Suprapubic skin (tissue), 4 donors: ENCODE data around the gene AGT. TPM values are rescaled to one million over a fixed set of nuclear protein-coding genes. Genes with fewer than 3 reads are reported as not detected.
"Not testable (repeated sequence)": the region's sequence is repeated elsewhere in the genome, so short reads cannot be mapped to it uniquely, and the experiment has no call there.

Experiments used
- DNase-seq, 2 donors: peaks; one replicate each; pipeline ENCODE4 v3.0.0-alpha.2; 2019; ENCODE audit warnings: low spot score in 2 of 2
- H3K27ac ChIP-seq: fragments of 200-600 bp; sonication (generic); one replicate; pipeline ENCODE4 v1.5.1; 2019
- H3K27me3 ChIP-seq: fragments of 200-600 bp; sonication (generic); one replicate; pipeline ENCODE4 v1.5.1; 2019
- H3K36me3 ChIP-seq: fragments of 200-600 bp; sonication (generic); one replicate; pipeline ENCODE4 v1.5.1; 2019
- H3K4me1 ChIP-seq: fragments of 200-600 bp; sonication (generic); one replicate; pipeline ENCODE4 v1.5.1; 2019
- H3K4me3 ChIP-seq: fragments of 200-600 bp; sonication (generic); one replicate; pipeline ENCODE4 v1.5.1; 2019; ENCODE audit warnings: mild to moderate bottlenecking
- H3K9me3 ChIP-seq: fragments of 200-600 bp; sonication (generic); one replicate; pipeline ENCODE4 v1.5.1; 2019
- EP300 ChIP-seq: sonication (generic); formaldehyde crosslinking; IDR thresholded peaks from one replicate; pipeline ENCODE4 v1.6.1; 2017; ENCODE audit warnings: antibody characterized with exemption
- POLR2A ChIP-seq, 2 donors: fragments of 450-650 bp; IDR thresholded peaks; one replicate each; pipeline ENCODE4 v1.6.1; 2017; ENCODE audit warnings: antibody characterized with exemption in 2 of 2, mild to moderate bottlenecking in 2 of 2, moderate library complexity in 2 of 2
- POLR2AphosphoS5 ChIP-seq, 3 donors: sonication (generic); formaldehyde crosslinking; IDR thresholded peaks; one replicate each; pipeline ENCODE4 v1.6.1; 2017; ENCODE audit warnings: antibody characterized with exemption in 3 of 3
- WGBS: methylation state at CpG from one replicate; pipeline ENCODE4 v1.1.5; 2018; 5-methylcytosine and 5-hydroxymethylcytosine counted together
- total RNA-seq, 4 donors: library from RNA; depleted of rRNA; stranded (reverse); fragments of >200 nt; gene quantifications; one replicate each; pipeline ENCODE4 v1.1.0, GENCODE V29; 2016
- TF ChIP-seq, protein P1 (sequence below), 2 donors: fragments of 200-600 bp in 1 of 2; fragments of 450-650 bp in 1 of 2; sonication (generic) in 1 of 2; IDR thresholded peaks; one replicate each; pipeline ENCODE4 v1.5.1; 2016 to 2019; ENCODE audit warnings: antibody characterized with exemption in 2 of 2, mild to moderate bottlenecking in 1 of 2, moderate library complexity in 1 of 2

AGT gene
- total RNA-seq, 4 donors from 2014 or later = 1.6 to 5.0 TPM; not detected in 2

DNA sequence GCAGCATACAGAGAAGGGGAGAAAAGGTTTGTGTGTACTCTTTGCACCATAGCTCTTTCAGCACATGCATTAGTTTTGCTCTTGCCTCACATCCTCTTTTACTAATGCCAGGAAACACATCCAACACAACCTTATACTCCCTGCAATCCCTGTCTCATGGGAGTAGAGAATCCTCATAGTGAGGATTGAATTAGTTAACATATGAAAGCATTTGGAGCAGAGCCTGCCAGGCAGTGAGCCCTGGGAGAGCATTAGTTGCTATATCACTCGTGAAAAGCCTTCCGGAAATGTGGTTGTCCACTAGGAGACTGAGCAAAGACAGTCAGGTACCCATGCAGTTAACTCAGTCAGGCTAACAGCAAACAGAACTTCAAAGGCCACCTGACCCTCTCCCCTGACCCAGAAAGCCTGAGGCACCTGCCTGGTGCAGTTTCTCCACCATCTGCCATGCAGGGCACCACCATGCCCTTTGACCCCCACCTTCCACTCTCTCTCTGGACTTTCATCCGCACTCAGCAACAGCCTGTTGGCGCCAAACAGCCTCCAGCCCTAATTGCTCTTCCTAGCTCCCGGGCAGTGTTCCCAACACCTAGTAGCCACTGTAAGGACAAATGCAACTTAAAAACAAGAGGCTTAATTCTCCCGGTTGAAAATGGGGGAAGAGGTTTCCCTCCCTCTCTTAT, 14.9 kb upstream of the AGT start:
- H3K9me3 ChIP-seq = no peaks in the 10 kb centered on the region
- H3K36me3 ChIP-seq = no peaks in the 10 kb centered on the region
- no peak overlapping the region for H3K4me3 ChIP-seq
- H3K27ac ChIP-seq = no peak overlapping the region
- H3K27me3 ChIP-seq = no peaks in the 10 kb centered on the region
- 51% methylated on average over 6 of the region's 6 CpGs for WGBS
- no peak for DNase-seq
- TF ChIP-seq EP300 (no peak), POLR2AphosphoS5 (IDR thresholded peaks at IDR 0.05) (no peak), POLR2A (IDR thresholded peaks at IDR 0.05) (no peak)
- TF ChIP-seq, protein P1, sequence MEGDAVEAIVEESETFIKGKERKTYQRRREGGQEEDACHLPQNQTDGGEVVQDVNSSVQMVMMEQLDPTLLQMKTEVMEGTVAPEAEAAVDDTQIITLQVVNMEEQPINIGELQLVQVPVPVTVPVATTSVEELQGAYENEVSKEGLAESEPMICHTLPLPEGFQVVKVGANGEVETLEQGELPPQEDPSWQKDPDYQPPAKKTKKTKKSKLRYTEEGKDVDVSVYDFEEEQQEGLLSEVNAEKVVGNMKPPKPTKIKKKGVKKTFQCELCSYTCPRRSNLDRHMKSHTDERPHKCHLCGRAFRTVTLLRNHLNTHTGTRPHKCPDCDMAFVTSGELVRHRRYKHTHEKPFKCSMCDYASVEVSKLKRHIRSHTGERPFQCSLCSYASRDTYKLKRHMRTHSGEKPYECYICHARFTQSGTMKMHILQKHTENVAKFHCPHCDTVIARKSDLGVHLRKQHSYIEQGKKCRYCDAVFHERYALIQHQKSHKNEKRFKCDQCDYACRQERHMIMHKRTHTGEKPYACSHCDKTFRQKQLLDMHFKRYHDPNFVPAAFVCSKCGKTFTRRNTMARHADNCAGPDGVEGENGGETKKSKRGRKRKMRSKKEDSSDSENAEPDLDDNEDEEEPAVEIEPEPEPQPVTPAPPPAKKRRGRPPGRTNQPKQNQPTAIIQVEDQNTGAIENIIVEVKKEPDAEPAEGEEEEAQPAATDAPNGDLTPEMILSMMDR (IDR thresholded peaks at IDR 0.05) = no peak
- no peaks in the 10 kb centered on the region for H3K4me1 ChIP-seq

DNA sequence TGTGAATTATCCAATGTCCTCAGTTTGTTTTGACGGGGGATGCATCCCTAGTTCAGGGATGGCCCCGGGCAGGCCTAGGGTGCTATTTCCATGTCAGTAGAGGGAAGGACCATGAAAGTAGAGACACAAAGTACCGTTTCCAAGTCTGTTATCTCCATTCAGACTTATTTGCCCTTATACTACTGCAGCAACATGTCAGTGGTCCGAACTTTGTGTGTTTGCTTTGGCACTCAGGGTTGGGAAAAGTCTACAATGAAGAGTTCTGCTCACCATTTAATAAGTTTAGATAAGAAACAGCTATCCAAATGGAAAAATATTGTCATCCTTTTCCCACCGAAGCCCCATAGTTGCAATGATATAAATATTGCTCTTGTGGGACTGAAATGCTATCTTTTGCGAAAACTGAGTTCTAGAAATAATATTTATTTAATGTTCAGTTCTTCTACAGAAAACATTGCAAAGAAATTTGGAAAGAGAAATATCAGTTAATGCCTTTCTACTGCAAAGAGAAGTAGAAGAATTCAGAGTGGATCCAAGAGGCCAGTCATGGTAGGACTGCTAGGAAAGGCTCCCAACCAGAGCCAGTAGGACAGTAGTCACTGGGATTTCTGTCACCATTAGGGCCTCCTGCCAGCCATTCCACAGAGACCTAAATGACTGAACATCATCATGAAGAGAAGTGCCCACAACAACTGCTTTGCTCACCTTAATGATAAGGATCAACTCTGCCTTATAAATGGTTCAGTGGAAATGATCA, 11.5 kb upstream of the AGT start:
- H3K4me1 ChIP-seq = no peaks in the 10 kb centered on the region
- H3K36me3 ChIP-seq = no peaks in the 10 kb centered on the region
- H3K27ac ChIP-seq = no peak overlapping the region
- 83% methylated on average over 6 of the region's 6 CpGs for WGBS
- H3K27me3 ChIP-seq = no peaks in the 10 kb centered on the region
- no peaks in the 10 kb centered on the region for H3K9me3 ChIP-seq
- TF ChIP-seq POLR2AphosphoS5 (IDR thresholded peaks at IDR 0.05) (no peak), POLR2A (IDR thresholded peaks at IDR 0.05) (no peak)
- TF ChIP-seq, protein P1 (IDR thresholded peaks at IDR 0.05) = no peak
- no peak for DNase-seq
- no peak overlapping the region for H3K4me3 ChIP-seq

DNA sequence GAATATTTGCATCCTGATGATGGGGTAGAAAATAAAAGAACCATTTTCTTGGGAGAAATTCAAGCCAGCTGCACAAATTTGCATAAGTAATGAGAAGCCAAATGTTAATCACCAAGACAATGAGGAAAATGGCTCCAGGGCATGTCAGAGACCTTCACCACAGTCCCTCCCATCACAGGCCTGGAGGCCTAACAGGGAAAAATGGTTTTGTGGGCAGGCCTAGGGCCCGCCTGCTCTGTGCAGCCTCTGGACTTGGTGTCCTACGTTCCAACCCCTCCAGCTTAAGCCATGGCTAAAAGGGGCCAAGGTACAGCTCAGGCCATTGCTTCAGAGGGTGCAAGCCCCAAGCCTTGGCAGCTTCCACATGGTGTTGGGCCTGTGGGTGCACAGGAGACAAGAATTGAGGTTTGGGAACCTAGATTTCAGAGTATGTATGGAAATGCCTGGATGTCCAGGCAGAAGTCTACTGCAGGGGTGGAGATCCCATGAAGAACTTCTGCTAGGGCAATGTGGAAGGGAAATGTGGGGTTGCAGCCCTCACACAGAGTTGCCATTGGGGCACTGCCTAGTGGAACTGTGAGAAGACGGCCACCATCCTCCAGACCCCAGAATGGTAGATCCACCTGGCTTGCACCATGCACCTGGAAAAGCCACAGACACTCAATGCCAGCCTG, 8.1 kb upstream of the AGT start:
- WGBS = 83% methylated on average over 3 of the region's 3 CpGs
- H3K9me3 ChIP-seq, H3K4me1 ChIP-seq, H3K27me3 ChIP-seq, DNase-seq, H3K27ac ChIP-seq, H3K36me3 ChIP-seq, H3K4me3 ChIP-seq: not testable (repeated sequence)

DNA sequence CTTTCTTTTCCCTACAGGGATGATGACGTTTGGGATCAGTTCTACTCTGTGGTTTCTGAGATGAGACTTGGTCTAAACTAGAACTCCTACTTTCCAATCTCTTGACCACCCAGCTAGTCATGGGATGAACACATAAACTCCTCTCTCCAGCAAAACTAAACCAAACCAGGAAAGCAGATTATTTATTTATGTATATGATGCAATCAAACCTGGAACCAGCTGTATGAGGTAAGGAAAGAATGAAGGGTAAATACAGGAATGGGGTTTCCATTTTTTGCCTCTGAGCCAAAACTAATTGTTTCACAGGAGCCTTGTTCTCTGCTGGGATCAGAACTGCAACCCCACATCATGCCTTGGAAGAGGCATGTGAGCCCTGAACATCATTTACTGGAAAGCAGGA, 3.3 kb upstream of the AGT start:
- Histone ChIP-seq H3K4me1 (peaks cover 7% of the 10 kb centered on the region), H3K27me3 (no peaks in the 10 kb centered on the region), H3K27ac (no peak overlapping the region), H3K9me3 (no peaks in the 10 kb centered on the region), H3K4me3 (no peak overlapping the region), H3K36me3 (no peaks in the 10 kb centered on the region)
- WGBS = 71% methylated on average over 1 of the region's 1 CpG
- DNase-seq = no peak
- TF ChIP-seq, protein P1 (IDR thresholded peaks at IDR 0.05) = no peak
- TF ChIP-seq POLR2AphosphoS5 (IDR thresholded peaks at IDR 0.05) (no peak), EP300 (no peak), POLR2A (IDR thresholded peaks at IDR 0.05) (no peak)

DNA sequence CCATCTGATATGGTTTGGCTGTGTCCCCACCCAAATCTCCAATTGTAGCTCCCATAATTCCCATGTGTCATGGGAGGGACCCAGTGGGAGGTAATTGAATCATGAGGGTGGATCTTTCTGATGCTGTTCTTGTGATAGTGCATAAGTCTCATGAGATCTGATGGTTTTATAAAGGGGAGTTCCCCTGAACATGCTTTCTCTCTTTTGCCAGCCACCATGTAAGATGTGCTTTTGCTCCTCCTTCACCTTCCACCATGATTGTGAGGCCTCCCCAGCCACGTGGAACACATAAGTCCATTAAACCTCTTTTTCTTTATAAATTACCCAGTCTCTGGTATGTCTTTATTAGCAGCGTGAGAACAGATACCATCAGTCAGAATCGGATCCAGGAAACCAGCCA, 2.5 kb upstream of the AGT start:
- not testable (repeated sequence) for DNase-seq, H3K36me3 ChIP-seq, H3K9me3 ChIP-seq, H3K27me3 ChIP-seq, H3K27ac ChIP-seq, H3K4me1 ChIP-seq, H3K4me3 ChIP-seq
- 44% methylated on average over 3 of the region's 3 CpGs for WGBS

DNA sequence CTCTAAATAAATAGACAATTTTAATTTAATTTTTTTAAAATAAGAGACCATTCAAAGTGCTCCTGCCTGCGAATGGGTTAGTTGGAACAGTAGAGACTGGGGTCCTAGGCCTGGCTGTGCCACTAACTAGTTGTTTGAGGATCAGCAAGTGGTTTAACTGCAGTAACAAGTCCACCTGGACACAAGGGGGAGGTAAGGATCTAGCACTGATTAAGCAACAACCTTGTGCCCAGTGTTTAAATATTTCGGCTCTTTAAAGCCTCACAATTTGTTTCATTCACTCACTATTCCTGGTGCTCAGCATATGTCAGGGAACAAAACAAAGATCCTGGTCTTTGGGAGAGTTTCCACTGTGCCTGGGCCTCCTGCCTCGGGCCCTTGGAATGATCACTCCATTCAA, 1.6 kb upstream of the AGT start:
- 86% methylated on average over 3 of the region's 3 CpGs for WGBS
- H3K9me3 ChIP-seq = no peaks in the 10 kb centered on the region
- H3K4me1 ChIP-seq = peaks cover 7% of the 10 kb centered on the region
- no peaks in the 10 kb centered on the region for H3K36me3 ChIP-seq
- no peak overlapping the region for H3K4me3 ChIP-seq
- TF ChIP-seq EP300 (no peak), POLR2AphosphoS5 (IDR thresholded peaks at IDR 0.05) (no peak), POLR2A (IDR thresholded peaks at IDR 0.05) (no peak)
- TF ChIP-seq, protein P1 (IDR thresholded peaks at IDR 0.05) = no peak
- no peak overlapping the region for H3K27ac ChIP-seq
- no peaks in the 10 kb centered on the region for H3K27me3 ChIP-seq
- DNase-seq = no peak
